GM21737 (cell line): ENCODE data around the gene ATP9A.
"Not testable (repeated sequence)": the region's sequence is repeated elsewhere in the genome, so short reads cannot be mapped to it uniquely, and the experiment has no call there.

Experiments used
- ATAC-seq: cut with Tn5 transposase; IDR thresholded peaks from one replicate; pipeline ENCODE4 v1.9.1; 2021; ENCODE audit warnings: mild to moderate bottlenecking, moderate library complexity; ENCODE audit not compliant: unreplicated experiment

Gene ATP9A

GRCh38 chr20:51695574-51696303, 72.5 kb downstream of the ATP9A start:
- ATAC-seq, result no peak

GRCh38 chr20:51692806-51693400, 75.3 kb downstream of the ATP9A start:
- no peak for ATAC-seq

- ATAC-seq, result no peak
These were observed 76.5 kb downstream of the ATP9A start for GRCh38 chr20:51691703-51692102.

DNA sequence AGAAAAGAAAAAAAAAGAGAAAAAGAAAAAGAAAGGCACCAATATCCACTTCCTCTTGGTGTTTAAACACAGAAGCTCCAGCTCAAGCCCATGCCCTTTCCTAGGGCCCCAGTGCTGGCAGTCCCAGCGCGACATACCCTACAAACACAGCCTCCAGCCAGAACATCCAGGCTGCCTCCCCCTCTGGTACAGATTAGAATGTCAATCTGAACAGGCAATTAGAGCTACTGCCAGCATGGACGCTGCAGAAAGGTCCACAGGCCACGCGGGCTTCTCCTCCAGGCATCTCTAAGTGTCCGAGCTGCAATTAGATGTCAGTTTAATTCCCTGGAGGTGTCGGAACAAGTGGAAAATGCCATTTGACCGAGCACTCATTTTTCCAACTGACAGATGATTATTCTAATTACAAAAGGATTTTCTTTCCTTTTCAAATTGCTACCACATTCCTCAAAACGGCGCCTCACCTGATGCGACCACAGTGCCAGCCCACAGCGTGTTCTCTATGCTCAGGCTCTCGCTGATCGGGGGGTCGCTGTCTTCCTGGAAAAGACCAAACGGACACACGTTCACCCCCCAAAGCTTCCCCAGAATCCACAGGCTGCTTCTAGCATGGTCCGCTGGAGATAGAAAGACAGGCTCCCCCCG, 79.5 kb downstream of the ATP9A start:
- ATAC-seq, result no peak

- ATAC-seq, result no peak
These were observed 80.6 kb downstream of the ATP9A start for GRCh38 chr20:51687630-51688029.

- no peak for ATAC-seq
These were observed 81.1 kb downstream of the ATP9A start for GRCh38 chr20:51687108-51687507.

GRCh38 chr20:51685494-51685893, 82.7 kb downstream of the ATP9A start:
- not testable (repeated sequence) for ATAC-seq

GRCh38 chr20:51680067-51680749, 88.0 kb downstream of the ATP9A start:
- no peak for ATAC-seq

DNA sequence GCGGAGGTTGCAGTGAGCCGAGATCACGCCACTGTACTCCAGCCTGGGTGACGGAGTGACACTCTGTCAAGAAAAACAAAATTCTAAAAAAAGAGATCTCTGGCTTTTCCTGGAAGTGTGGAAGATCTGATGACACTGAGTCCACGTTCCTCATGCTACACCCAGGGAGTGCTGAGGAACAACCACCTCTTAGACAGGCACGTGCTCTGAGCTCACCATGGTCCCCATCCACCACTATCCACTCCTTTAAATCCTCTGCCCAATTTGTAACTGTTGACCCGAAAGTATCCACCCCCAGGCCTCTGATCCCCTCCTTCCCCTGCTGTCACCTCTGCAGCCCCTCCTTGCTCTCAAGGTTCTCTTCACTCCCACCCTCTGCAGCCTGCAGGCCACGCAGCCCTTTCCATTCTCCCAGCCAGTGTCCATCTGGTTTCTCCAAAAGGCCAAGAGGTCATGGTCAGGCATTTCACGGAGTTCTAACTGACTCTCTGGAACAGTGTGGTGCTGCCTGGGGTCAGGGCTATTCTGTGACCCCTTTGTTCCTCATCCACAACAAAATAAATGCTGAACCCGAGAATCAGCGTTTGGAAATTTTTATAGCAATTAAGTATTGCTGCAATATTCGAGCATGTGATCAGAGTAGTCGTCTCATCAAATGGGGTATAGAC, 88.8 kb downstream of the ATP9A start:
- ATAC-seq, result no peak

- ATAC-seq, result no peak
These were observed 90.0 kb downstream of the ATP9A start for GRCh38 chr20:51678026-51678697.

GRCh38 chr20:51668947-51669346, 99.2 kb downstream of the ATP9A start:
- ATAC-seq, result no peak

- no peak for ATAC-seq
These were observed 99.7 kb downstream of the ATP9A start for GRCh38 chr20:51668515-51668914.

- no peak for ATAC-seq
These were observed 100.7 kb downstream of the ATP9A start for GRCh38 chr20:51667491-51667890.

- no peak for ATAC-seq
These were observed 101.2 kb downstream of the ATP9A start for GRCh38 chr20:51667002-51667408.

DNA sequence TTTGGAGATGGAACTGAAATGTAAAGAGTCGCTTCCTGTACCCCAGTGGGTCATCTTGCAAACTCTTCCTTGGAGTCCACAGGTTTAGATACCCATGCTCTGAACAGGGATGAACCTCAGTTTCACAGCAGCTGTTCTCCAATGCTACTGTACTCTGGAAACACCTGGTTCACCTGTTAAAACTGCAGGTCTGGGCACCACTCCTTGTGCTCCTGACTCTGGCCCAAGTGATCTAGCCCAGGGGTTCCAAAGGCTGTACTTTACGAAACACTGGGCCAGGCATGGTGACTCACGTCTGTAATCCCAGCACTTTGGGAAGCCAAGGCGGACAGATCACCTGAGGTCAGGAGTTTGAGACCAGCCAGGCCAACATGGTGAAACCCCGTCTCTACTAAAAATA, 102.1 kb downstream of the ATP9A start:
- no peak for ATAC-seq

- no peak for ATAC-seq
These were observed 102.6 kb downstream of the ATP9A start for GRCh38 chr20:51665543-51666118.

- no peak for ATAC-seq
These were observed 106.5 kb downstream of the ATP9A start for GRCh38 chr20:51661609-51662178.

GRCh38 chr20:51660672-51661608, 107.2 kb downstream of the ATP9A start:
- ATAC-seq, result no peak
